DND-41 (cell line): Measurements from ENCODE around the gene CGB5.

Experiments used
- ATAC-seq: fragments of 200-7000 bp; cut with Tn5 transposase; 3 replicates; pipeline ENCODE4 v1.9.1; 2021; ENCODE audit warnings: low read depth; ENCODE audit not compliant: insufficient read depth
- DNase-seq: peaks from one replicate; pipeline ENCODE4 v3.0.0-alpha.2; 2020
- H2AFZ ChIP-seq: 2 replicates; pipeline ENCODE4 v1.6.0; 2012; ENCODE audit warnings: low read depth, low read length
- H3K27ac ChIP-seq: 2 replicates; pipeline ENCODE4 v1.5.1; 2012; ENCODE audit warnings: low read length, inconsistent platforms
- H3K27me3 ChIP-seq: fragments of 200-600 bp; sonication (generic); 2 replicates; pipeline ENCODE4 v1.6.0; 2012; ENCODE audit warnings: low read length, mild to moderate bottlenecking, inconsistent platforms; ENCODE audit not compliant: insufficient read depth, poor library complexity
- H3K36me3 ChIP-seq: 2 replicates; pipeline ENCODE4 v1.5.1; 2012; ENCODE audit warnings: low read length, inconsistent platforms; ENCODE audit not compliant: insufficient read depth
- H3K4me1 ChIP-seq: 2 replicates; pipeline ENCODE4 v1.5.1; 2012; ENCODE audit warnings: mild to moderate bottlenecking, low read length; ENCODE audit not compliant: insufficient read depth
- H3K4me2 ChIP-seq: 2 replicates; pipeline ENCODE4 v1.6.0; 2012; ENCODE audit warnings: mild to moderate bottlenecking, moderate library complexity, low read length, inconsistent platforms; ENCODE audit not compliant: insufficient read depth
- H3K4me3 ChIP-seq, 2 experiments: fragments of 200-600 bp in 1 of 2; shearing (Covaris generic) in 1 of 2; 2 replicates each; pipeline ENCODE4 v1.5.1; 2012 to 2016; ENCODE audit warnings: inconsistent platforms in 2 of 2, low read length in 2 of 2, mild to moderate bottlenecking in 2 of 2, low read depth in 1 of 2, moderate library complexity in 1 of 2
- H3K79me2 ChIP-seq: 2 replicates; pipeline ENCODE4 v1.6.0; 2012; ENCODE audit warnings: low read length, inconsistent platforms; ENCODE audit not compliant: insufficient read depth
- H3K9ac ChIP-seq: 2 replicates; pipeline ENCODE4 v1.6.0; 2012; ENCODE audit warnings: low read depth, mild to moderate bottlenecking, inconsistent platforms, low read length, moderate library complexity
- H3K9me3 ChIP-seq: 2 replicates; pipeline ENCODE4 v1.5.1; 2012; ENCODE audit warnings: low read length, moderate library complexity, mild to moderate bottlenecking, inconsistent platforms; ENCODE audit not compliant: insufficient read depth, severe bottlenecking
- H4K20me1 ChIP-seq: 2 replicates; pipeline ENCODE4 v1.6.0; 2012; ENCODE audit warnings: low read length; ENCODE audit not compliant: insufficient read depth
- CTCF ChIP-seq: IDR thresholded peaks from 2 replicates; pipeline ENCODE4 v1.5.1; 2012; ENCODE audit warnings: borderline replicate concordance, low read length, moderate library complexity, mild to moderate bottlenecking; ENCODE audit not compliant: poor library complexity, severe bottlenecking; ENCODE audit errors: extremely low read depth
- EZH2 ChIP-seq: IDR thresholded peaks from 3 replicates; pipeline ENCODE4 v1.6.1; 2012; ENCODE audit warnings: borderline replicate concordance, low read depth, mild to moderate bottlenecking, moderate library complexity, low read length, inconsistent platforms; ENCODE audit not compliant: severe bottlenecking

CGB5 gene

DNA sequence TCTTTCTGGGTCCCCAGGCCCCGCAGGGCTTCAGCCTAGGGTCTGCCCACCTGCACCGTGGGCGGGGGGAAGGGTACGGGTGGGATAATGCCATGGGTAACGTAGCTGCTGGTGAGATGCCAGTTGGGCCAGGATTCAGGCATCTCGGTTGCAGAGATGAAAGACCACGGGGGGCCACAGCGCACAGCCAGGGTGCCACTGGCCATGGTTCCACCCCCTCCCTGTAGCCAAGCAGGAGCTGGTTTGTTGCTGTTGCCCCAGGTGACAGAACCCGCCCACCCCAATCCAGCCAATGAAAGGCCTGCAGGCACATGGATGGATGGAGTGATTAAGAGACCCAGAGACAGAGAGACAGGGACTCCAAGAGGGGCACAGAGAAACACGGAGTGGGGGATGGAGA is 14.9 kb downstream of the CGB5 start:
- ATAC-seq (no peak), DNase-seq (peak; percentile 20)

DNA sequence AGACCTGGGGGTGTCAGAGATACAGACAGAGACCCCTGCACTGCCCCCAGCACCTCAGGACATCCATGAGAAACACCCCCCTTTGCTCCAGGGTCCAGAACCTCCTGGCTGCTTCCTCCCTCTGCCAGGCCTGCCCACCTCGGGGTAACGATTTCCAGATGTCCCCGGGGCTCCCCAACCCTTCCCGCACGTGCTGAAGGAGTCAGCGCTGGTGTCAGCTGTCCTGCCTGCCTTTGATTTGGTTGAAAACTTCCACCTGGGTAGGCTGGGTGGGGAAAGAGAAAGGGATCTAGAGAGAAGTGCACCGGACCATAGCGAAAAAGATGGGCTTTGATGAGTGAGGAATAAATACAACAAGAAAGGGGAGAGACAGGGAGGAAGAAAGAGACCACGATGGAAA is 15.4 kb downstream of the CGB5 start:
- Histone ChIP-seq H2AFZ (no peak overlapping the region), H3K27me3 (peaks cover 4% of the 10 kb centered on the region), H3K79me2 (no peaks in the 10 kb centered on the region), H3K9me3 (no peaks in the 10 kb centered on the region), H3K4me3 (no peak overlapping the region), H4K20me1 (no peaks in the 10 kb centered on the region), H3K9ac (no peak overlapping the region), H3K4me1 (no peaks in the 10 kb centered on the region), H3K4me2 (no peak overlapping the region), H3K36me3 (no peaks in the 10 kb centered on the region), H3K27ac (no peak overlapping the region)
- no peak for DNase-seq
- no peak for ATAC-seq
- TF ChIP-seq EZH2, result no peak
- TF ChIP-seq CTCF, result no peak

More for the DNA sequence above, 14.9 kb downstream of the CGB5 start:
- H3K9ac ChIP-seq, result no peak overlapping the region
- H3K36me3 ChIP-seq, result no peaks in the 10 kb centered on the region
- no peak overlapping the region for H3K4me3 ChIP-seq
- H3K9me3 ChIP-seq, result no peaks in the 10 kb centered on the region
- no peaks in the 10 kb centered on the region for H3K79me2 ChIP-seq
- no peak for TF ChIP-seq CTCF
- no peak for TF ChIP-seq EZH2
- H3K27me3 ChIP-seq, result peaks cover 4% of the 10 kb centered on the region
- H4K20me1 ChIP-seq, result no peaks in the 10 kb centered on the region
- no peak overlapping the region for H3K4me2 ChIP-seq
- no peaks in the 10 kb centered on the region for H3K4me1 ChIP-seq
- no peak overlapping the region for H3K27ac ChIP-seq
- H2AFZ ChIP-seq, result no peak overlapping the region

DNA sequence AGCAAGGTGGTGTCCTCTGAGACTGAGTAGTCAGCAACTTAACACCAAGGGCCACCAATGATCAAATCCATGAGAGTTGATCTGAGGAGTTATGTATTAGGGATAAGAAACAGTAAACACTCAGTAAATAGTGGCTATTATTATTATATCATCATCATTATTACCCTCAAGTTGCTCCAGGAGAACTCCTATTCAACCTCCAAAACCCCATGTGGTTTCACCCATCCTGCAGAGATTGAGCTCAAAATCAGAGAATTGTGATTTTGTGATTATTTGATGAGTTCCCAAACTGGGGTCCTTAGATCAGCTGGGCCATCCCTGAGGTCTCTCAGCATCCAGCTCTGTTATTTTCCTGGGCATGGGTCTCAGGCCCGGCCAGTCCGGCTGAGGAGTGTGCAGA is 17.4 kb downstream of the CGB5 start:
- Histone ChIP-seq H3K4me2 (no peak overlapping the region), H4K20me1 (no peaks in the 10 kb centered on the region), H3K4me1 (no peaks in the 10 kb centered on the region), H3K9me3 (no peaks in the 10 kb centered on the region), H3K36me3 (no peaks in the 10 kb centered on the region), H3K27ac (no peak overlapping the region), H3K79me2 (no peaks in the 10 kb centered on the region), H3K27me3 (peaks cover 9% of the 10 kb centered on the region), H2AFZ (no peak overlapping the region), H3K4me3 (no peak overlapping the region), H3K9ac (no peak overlapping the region)
- TF ChIP-seq EZH2, result no peak
- TF ChIP-seq CTCF, result no peak
- no peak for DNase-seq
- ATAC-seq, result no peak

DNA sequence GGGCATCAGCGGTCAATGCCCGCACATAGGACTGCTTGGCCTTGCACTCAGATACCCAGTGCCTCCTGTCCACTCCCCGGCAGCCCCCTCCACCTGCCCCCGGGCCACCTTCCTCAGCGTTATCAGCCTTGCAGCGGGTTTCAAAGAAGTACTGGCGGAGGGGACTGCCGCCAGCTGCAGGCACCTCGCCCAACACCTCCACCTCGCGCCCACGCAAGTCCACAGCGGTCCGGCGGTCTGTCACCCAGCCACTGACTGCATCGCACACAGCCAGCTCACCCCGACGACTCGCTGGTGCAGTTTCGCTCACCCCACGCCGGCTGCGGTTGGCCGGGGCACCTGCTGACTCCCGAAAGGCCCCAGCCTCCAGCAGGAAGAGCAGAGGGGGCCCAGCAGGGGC is 17.8 kb downstream of the CGB5 start:
- DNase-seq (no peak), ATAC-seq (no peak)
- H3K79me2 ChIP-seq, result no peaks in the 10 kb centered on the region
- no peaks in the 10 kb centered on the region for H4K20me1 ChIP-seq
- no peaks in the 10 kb centered on the region for H3K9me3 ChIP-seq
- no peak overlapping the region for H3K27ac ChIP-seq
- no peaks in the 10 kb centered on the region for H3K36me3 ChIP-seq
- no peaks in the 10 kb centered on the region for H3K4me1 ChIP-seq
- peaks cover 10% of the 10 kb centered on the region for H3K27me3 ChIP-seq
- H2AFZ ChIP-seq, result no peak overlapping the region
- TF ChIP-seq CTCF (no peak), EZH2 (no peak)
- no peak overlapping the region for H3K9ac ChIP-seq
- H3K4me2 ChIP-seq, result no peak overlapping the region
- H3K4me3 ChIP-seq, result no peak overlapping the region
